ENCODE results near the gene EHD4.

The EHD4 gene

DNA sequence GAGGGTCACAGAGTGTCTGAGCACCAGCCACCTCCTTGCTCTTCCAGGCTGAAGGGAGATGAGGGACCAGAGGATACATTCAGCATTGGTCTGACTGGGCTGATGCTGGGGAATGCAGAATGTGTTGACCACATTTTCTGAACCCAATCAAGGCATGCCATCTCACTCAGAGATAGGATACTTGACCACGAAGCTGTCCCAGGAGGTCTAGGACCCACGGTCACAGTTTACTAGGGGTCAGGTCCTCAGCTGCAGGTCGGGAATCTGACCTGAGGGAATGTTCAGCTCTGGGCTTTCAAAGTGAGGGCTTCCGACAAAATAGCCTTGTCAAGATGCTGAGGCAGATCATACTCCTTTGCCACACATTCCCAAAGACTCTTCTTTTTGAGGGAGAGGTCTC lies 28.9 kb upstream of the EHD4 start:
- no peaks in the 10 kb centered on the region for H3K9me3 ChIP-seq (ENCODE audit: control insufficient read depth, low read length)
- no peaks in the 10 kb centered on the region for H3K4me1 ChIP-seq
- H3K4me2 ChIP-seq (ENCODE audit: low read length) = no peak overlapping the region
- H3K27ac ChIP-seq = no peak overlapping the region
- no peaks in the 10 kb centered on the region for H3K36me3 ChIP-seq (ENCODE audit: control insufficient read depth, insufficient read depth, low read length)
- TF ChIP-seq CTCF (IDR thresholded peaks at IDR 0.05) = no peak
- no peaks in the 10 kb centered on the region for H3K27me3 ChIP-seq (ENCODE audit: control insufficient read depth, insufficient read depth, low read length)
- no peak overlapping the region for H3K9ac ChIP-seq
- no peaks in the 10 kb centered on the region for H3K79me2 ChIP-seq
- no peak overlapping the region for H2AFZ ChIP-seq
- no peak overlapping the region for H3K4me3 ChIP-seq (ENCODE audit: low read depth, low read length)

- no peaks in the 10 kb centered on the region for H3K36me3 ChIP-seq (ENCODE audit: control insufficient read depth, insufficient read depth, low read length)
- no peaks in the 10 kb centered on the region for H3K9me3 ChIP-seq (ENCODE audit: control insufficient read depth, low read length)
- no peaks in the 10 kb centered on the region for H3K79me2 ChIP-seq
- no peaks in the 10 kb centered on the region for H3K4me1 ChIP-seq
- no peak overlapping the region for H2AFZ ChIP-seq
- H3K9ac ChIP-seq = no peak overlapping the region
- no peaks in the 10 kb centered on the region for H3K27me3 ChIP-seq (ENCODE audit: control insufficient read depth, insufficient read depth, low read length)
- no peak overlapping the region for H3K27ac ChIP-seq
- no peak for TF ChIP-seq CTCF (IDR thresholded peaks at IDR 0.05)
- H3K4me2 ChIP-seq (ENCODE audit: low read length) = no peak overlapping the region
- no peak overlapping the region for H3K4me3 ChIP-seq (ENCODE audit: low read depth, low read length)
Measured at GRCh38 chr15:41999290-42000285, 27.2 kb upstream of the EHD4 start.

- Histone ChIP-seq H3K4me2 (ENCODE audit: low read length) (no peak overlapping the region), H3K4me1 (no peaks in the 10 kb centered on the region), H3K27me3 (ENCODE audit: control insufficient read depth, insufficient read depth, low read length) (no peaks in the 10 kb centered on the region), H3K79me2 (no peaks in the 10 kb centered on the region), H2AFZ (no peak overlapping the region), H3K27ac (no peak overlapping the region), H3K4me3 (ENCODE audit: low read depth, low read length) (no peak overlapping the region), H3K9me3 (ENCODE audit: control insufficient read depth, low read length) (no peaks in the 10 kb centered on the region), H3K9ac (no peak overlapping the region), H3K36me3 (ENCODE audit: control insufficient read depth, insufficient read depth, low read length) (no peaks in the 10 kb centered on the region)
- no peak for TF ChIP-seq CTCF (IDR thresholded peaks at IDR 0.05)
Measured at GRCh38 chr15:41997845-41998244, 25.5 kb upstream of the EHD4 start.

DNA sequence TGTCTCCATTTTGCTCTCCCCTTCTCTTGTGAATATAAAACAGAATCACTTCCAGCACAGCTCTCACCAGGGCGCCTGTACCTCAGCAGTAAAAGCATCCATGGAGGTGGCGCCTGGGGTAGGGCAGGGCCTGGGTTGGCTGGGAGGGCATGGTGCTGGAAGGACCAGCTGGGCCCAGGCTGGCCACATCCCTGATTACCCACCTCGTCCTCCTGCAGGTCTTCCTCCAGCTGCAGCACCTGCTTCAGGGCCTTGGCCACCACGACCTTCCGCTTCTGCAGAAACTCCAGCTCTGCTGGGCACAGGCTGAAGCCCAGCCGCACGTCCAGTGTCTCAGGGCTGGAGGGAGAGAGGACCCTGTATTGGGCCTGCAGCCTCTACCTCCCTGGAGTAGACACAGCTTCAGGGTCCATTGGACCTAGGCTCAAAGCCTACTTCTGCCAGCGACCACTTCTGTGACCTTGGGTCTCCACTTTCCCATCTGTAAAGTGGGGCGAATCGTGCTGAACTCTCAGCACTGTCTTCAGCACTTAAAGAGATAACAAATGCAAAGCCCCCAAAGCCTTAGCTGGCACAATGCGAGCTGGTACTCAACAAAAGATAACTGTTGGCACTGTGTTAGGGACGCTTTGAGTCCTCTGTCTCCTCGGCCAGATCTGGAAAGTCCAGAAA lies 24.7 kb upstream of the EHD4 start:
- H3K9ac ChIP-seq = no peak overlapping the region
- no peak overlapping the region for H3K4me3 ChIP-seq (ENCODE audit: low read depth, low read length)
- H3K27ac ChIP-seq = no peak overlapping the region
- no peak for TF ChIP-seq CTCF (IDR thresholded peaks at IDR 0.05)
- H3K4me2 ChIP-seq (ENCODE audit: low read length) = no peak overlapping the region
- no peaks in the 10 kb centered on the region for H3K36me3 ChIP-seq (ENCODE audit: control insufficient read depth, insufficient read depth, low read length)
- H3K9me3 ChIP-seq (ENCODE audit: control insufficient read depth, low read length) = no peaks in the 10 kb centered on the region
- H2AFZ ChIP-seq = no peak overlapping the region
- no peaks in the 10 kb centered on the region for H3K4me1 ChIP-seq
- H3K27me3 ChIP-seq (ENCODE audit: control insufficient read depth, insufficient read depth, low read length) = no peaks in the 10 kb centered on the region
- H3K79me2 ChIP-seq = no peaks in the 10 kb centered on the region
